ENCODE measurements around the gene PILRB.

DNA sequence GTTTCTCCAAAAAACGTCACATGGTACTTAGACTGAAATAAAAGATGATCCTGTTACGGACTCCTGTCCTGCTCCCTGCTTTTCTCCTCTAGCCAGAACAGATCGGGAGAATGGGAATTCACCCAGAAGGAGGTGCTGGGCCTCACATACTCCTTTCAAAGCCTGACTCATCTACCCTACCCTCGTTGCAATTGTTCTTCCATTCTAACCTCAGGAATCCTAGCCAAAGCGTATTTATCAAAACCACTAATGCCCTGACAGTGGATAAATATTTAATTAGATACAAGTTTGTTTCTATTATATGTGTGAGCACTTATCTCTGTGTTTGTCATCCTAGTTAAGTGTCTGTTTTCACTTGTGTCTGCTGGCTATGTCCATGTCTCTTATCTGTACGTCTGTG lies 48.9 kb downstream of the PILRB start:
- TF ChIP-seq CTCF (IDR thresholded peaks at IDR 0.05) (no peak), POLR2A (IDR thresholded peaks at IDR 0.05) (no peak)

All from adrenal gland (tissue), 5 donors.